Osteoblast (primary cell): ENCODE results near the gene ZNF774. TPM values are rescaled to one million over a fixed set of nuclear protein-coding genes. Genes with fewer than 3 reads are reported as not detected.

ENCODE experiments used
- DNase-seq: peaks from one replicate; pipeline ENCODE4 v3.0.0; 2011; ENCODE audit warnings: low spot score, mixed read lengths; ENCODE audit not compliant: insufficient read length; ENCODE audit errors: missing footprints
- H2AFZ ChIP-seq: 2 replicates; pipeline ENCODE4 v1.6.0; 2011; ENCODE audit warnings: mild to moderate bottlenecking, low read length
- H3K27ac ChIP-seq: 2 replicates; pipeline ENCODE4 v1.5.1; 2011; ENCODE audit warnings: mild to moderate bottlenecking, low read depth, low read length, moderate library complexity
- H3K27me3 ChIP-seq: 2 replicates; pipeline ENCODE4 v1.6.0; 2012; ENCODE audit warnings: mild to moderate bottlenecking, control low read depth, inconsistent platforms, low read length, moderate library complexity; ENCODE audit not compliant: insufficient read depth
- H3K36me3 ChIP-seq: 2 replicates; pipeline ENCODE4 v1.5.1; 2011; ENCODE audit warnings: mild to moderate bottlenecking, low read length, control low read depth, moderate library complexity; ENCODE audit not compliant: insufficient read depth
- H3K4me1 ChIP-seq: 2 replicates; pipeline ENCODE4 v1.5.1; 2011; ENCODE audit warnings: mild to moderate bottlenecking, low read length, control low read depth, moderate library complexity; ENCODE audit not compliant: insufficient read depth
- H3K4me2 ChIP-seq: 2 replicates; pipeline ENCODE4 v1.6.0; 2011; ENCODE audit warnings: mild to moderate bottlenecking, low read length; ENCODE audit not compliant: insufficient read depth
- H3K4me3 ChIP-seq: fragments of 200-600 bp; sonication (generic); 3 replicates; pipeline ENCODE4 v1.5.1; 2012; ENCODE audit warnings: mild to moderate bottlenecking, low read length, inconsistent platforms; ENCODE audit not compliant: insufficient read depth
- H3K79me2 ChIP-seq: 2 replicates; pipeline ENCODE4 v1.6.0; 2012; ENCODE audit warnings: mild to moderate bottlenecking, low read length, control low read depth, inconsistent platforms; ENCODE audit not compliant: insufficient read depth
- H3K9me3 ChIP-seq: 2 replicates; pipeline ENCODE4 v1.5.1; 2011; ENCODE audit warnings: low read depth, low read length, control low read depth
- H4K20me1 ChIP-seq: 2 replicates; pipeline ENCODE4 v1.6.0; 2012; ENCODE audit warnings: mild to moderate bottlenecking, low read length, control low read depth; ENCODE audit not compliant: insufficient read depth
- CTCF ChIP-seq: IDR thresholded peaks from 2 replicates; pipeline ENCODE4 v1.5.1; 2011; ENCODE audit warnings: mild to moderate bottlenecking, low read depth, low read length, moderate library complexity; ENCODE audit errors: extremely low read depth
- total RNA-seq: library from RNA; depleted of rRNA; stranded (reverse); fragments of >200 nt; gene quantifications from 2 replicates; pipeline ENCODE4 v1.2.3, GENCODE V29; 2012

The ZNF774 gene
- total RNA-seq, 1 donor: 1.8 TPM

- no peak overlapping the region for H2AFZ ChIP-seq
Observed at GRCh38 chr15:90354986-90355385, 2.9 kb downstream of the ZNF774 start.

GRCh38 chr15:90358124-90359033, 6.3 kb downstream of the ZNF774 start:
- H3K79me2 ChIP-seq: no peaks in the 10 kb centered on the region
- DNase-seq: no peak
- no peaks in the 10 kb centered on the region for H3K27me3 ChIP-seq
- H3K9me3 ChIP-seq: no peaks in the 10 kb centered on the region
- no peaks in the 10 kb centered on the region for H3K36me3 ChIP-seq
- no peak overlapping the region for H3K4me3 ChIP-seq
- H3K4me2 ChIP-seq: no peak overlapping the region
- H3K4me1 ChIP-seq: peaks cover 18% of the 10 kb centered on the region
- H3K27ac ChIP-seq: no peak overlapping the region
- TF ChIP-seq CTCF: no peak
- no peak overlapping the region for H2AFZ ChIP-seq
- H4K20me1 ChIP-seq: no peaks in the 10 kb centered on the region

More at GRCh38 chr15:90354986-90355385, 2.9 kb downstream of the ZNF774 start:
- no peaks in the 10 kb centered on the region for H4K20me1 ChIP-seq
- no peak for DNase-seq
- no peaks in the 10 kb centered on the region for H3K27me3 ChIP-seq
- H3K79me2 ChIP-seq: no peaks in the 10 kb centered on the region
- no peak overlapping the region for H3K27ac ChIP-seq
- peaks cover 4% of the 10 kb centered on the region for H3K4me1 ChIP-seq
- no peaks in the 10 kb centered on the region for H3K36me3 ChIP-seq
- H3K4me2 ChIP-seq: no peak overlapping the region
- no peak for TF ChIP-seq CTCF
- H3K4me3 ChIP-seq: no peak overlapping the region
- H3K9me3 ChIP-seq: no peaks in the 10 kb centered on the region

GRCh38 chr15:90360746-90361145, 8.7 kb downstream of the ZNF774 start:
- H3K27me3 ChIP-seq: no peaks in the 10 kb centered on the region
- no peak overlapping the region for H3K27ac ChIP-seq
- H4K20me1 ChIP-seq: no peaks in the 10 kb centered on the region
- no peaks in the 10 kb centered on the region for H3K9me3 ChIP-seq
- H2AFZ ChIP-seq: no peak overlapping the region
- TF ChIP-seq CTCF: no peak
- peaks cover 30% of the 10 kb centered on the region for H3K4me1 ChIP-seq
- no peak overlapping the region for H3K4me2 ChIP-seq
- no peak overlapping the region for H3K4me3 ChIP-seq
- H3K79me2 ChIP-seq: no peaks in the 10 kb centered on the region
- no peaks in the 10 kb centered on the region for H3K36me3 ChIP-seq
- no peak for DNase-seq

- Histone ChIP-seq H3K79me2 (no peaks in the 10 kb centered on the region), H4K20me1 (no peaks in the 10 kb centered on the region), H3K36me3 (no peaks in the 10 kb centered on the region), H3K4me1 (peaks cover 32% of the 10 kb centered on the region), H3K27me3 (no peaks in the 10 kb centered on the region), H2AFZ (peak overlapping the region; percentile 67), H3K4me3 (no peak overlapping the region), H3K9me3 (no peaks in the 10 kb centered on the region), H3K27ac (peak overlapping the region; percentile 99), H3K4me2 (peak overlapping the region; percentile 60)
- no peak for TF ChIP-seq CTCF
- DNase-seq: peak; percentile 91
Observed at GRCh38 chr15:90362936-90363212, 10.8 kb downstream of the ZNF774 start.
